Hepatocyte (in vitro differentiated cells): ENCODE measurements around the gene FBXL17. TPM values are rescaled to one million over a fixed set of nuclear protein-coding genes. Genes with fewer than 3 reads are reported as not detected.

Experiments used
- DNase-seq: peaks from one replicate; pipeline ENCODE4 v3.0.0-alpha.2; 2016; ENCODE audit warnings: low spot score
- H2AFZ ChIP-seq: fragments of 200-600 bp; sonication (generic); 2 replicates; pipeline ENCODE4 v1.6.0; 2016; ENCODE audit warnings: antibody characterized with exemption, mild to moderate bottlenecking
- H3K27ac ChIP-seq: fragments of 200-600 bp; sonication (generic); 2 replicates; pipeline ENCODE4 v1.5.1; 2016; ENCODE audit warnings: mild to moderate bottlenecking
- H3K27me3 ChIP-seq: fragments of 200-600 bp; sonication (generic); 2 replicates; pipeline ENCODE4 v1.6.1; 2016
- H3K36me3 ChIP-seq: fragments of 200-600 bp; sonication (generic); replicated peaks from 2 replicates; pipeline ENCODE4 v1.5.1; 2016; ENCODE audit warnings: low read depth; ENCODE audit not compliant: insufficient read depth
- H3K4me1 ChIP-seq: fragments of 200-600 bp; sonication (generic); 2 replicates; pipeline ENCODE4 v1.5.1; 2016; ENCODE audit warnings: mild to moderate bottlenecking, moderate library complexity; ENCODE audit not compliant: insufficient read depth
- H3K4me2 ChIP-seq: fragments of 200-600 bp; sonication (generic); 2 replicates; pipeline ENCODE4 v1.6.0; 2016
- H3K4me3 ChIP-seq: fragments of 200-600 bp; sonication (generic); 2 replicates; pipeline ENCODE4 v1.5.1; 2016; ENCODE audit warnings: mild to moderate bottlenecking
- H3K79me2 ChIP-seq: fragments of 200-600 bp; sonication (generic); 2 replicates; pipeline ENCODE4 v1.6.0; 2017; ENCODE audit warnings: mild to moderate bottlenecking
- H3K9me2 ChIP-seq: fragments of 200-600 bp; sonication (generic); replicated peaks from 2 replicates; pipeline ENCODE4 v1.6.0; 2017; ENCODE audit warnings: mild to moderate bottlenecking; ENCODE audit not compliant: insufficient read depth
- H3K9me3 ChIP-seq: fragments of 200-600 bp; sonication (generic); 2 replicates; pipeline ENCODE4 v1.5.1; 2016; ENCODE audit warnings: low read depth, mild to moderate bottlenecking
- H4K20me1 ChIP-seq: fragments of 200-600 bp; sonication (generic); 2 replicates; pipeline ENCODE4 v1.6.0; 2016; ENCODE audit warnings: mild to moderate bottlenecking; ENCODE audit not compliant: insufficient read depth, poor library complexity, severe bottlenecking
- CTCF ChIP-seq: fragments of 200-600 bp; sonication (generic); IDR thresholded peaks from 2 replicates; pipeline ENCODE4 v1.5.1; 2016; ENCODE audit warnings: antibody characterized with exemption, mild to moderate bottlenecking; ENCODE audit not compliant: poor library complexity
- EZH2 ChIP-seq: fragments of 200-600 bp; sonication (generic); IDR thresholded peaks from 2 replicates; pipeline ENCODE4 v1.6.1; 2016; ENCODE audit warnings: antibody characterized with exemption, mild to moderate bottlenecking, borderline replicate concordance
- EZH2phosphoT487 ChIP-seq: fragments of 200-600 bp; sonication (generic); IDR thresholded peaks from one replicate; pipeline ENCODE4 v1.6.1; 2018; ENCODE audit warnings: antibody characterized with exemption, mild to moderate bottlenecking, low read depth, moderate library complexity; ENCODE audit not compliant: unreplicated experiment, severe bottlenecking
- WGBS: methylation state at CpG from one replicate; pipeline ENCODE4 v1.1.6; 2016; ENCODE audit warnings: low lambda C conversion rate; ENCODE audit errors: missing lambda C conversion rate; 5-methylcytosine and 5-hydroxymethylcytosine counted together
- polyA plus RNA-seq: library from polyadenylated mRNA; unstranded; fragments of >200 nt; fragmentation: Nextera tagmentation; extraction: Ambion mirVana; gene quantifications from 2 replicates; pipeline ENCODE4 v1.2.1, GENCODE V29; 2016
- total RNA-seq: library from RNA; depleted of rRNA; stranded (reverse); fragments of >200 nt; gene quantifications from 2 replicates; pipeline ENCODE4 v1.2.3, GENCODE V29; 2014

The FBXL17 gene
- total and polyA plus RNA-seq, 2 experiments from 2014 or later, result 12.5 to 18.2 TPM

GRCh38 chr5:107875833-107876232 lies 506.1 kb downstream of the FBXL17 start:
- 82% methylated on average over 9 of the region's 9 CpGs for WGBS
- Histone ChIP-seq H3K27me3 (no peaks in the 10 kb centered on the region), H3K79me2 (no peaks in the 10 kb centered on the region), H3K4me1 (peaks cover 8% of the 10 kb centered on the region), H3K4me3 (no peak overlapping the region), H3K27ac (no peak overlapping the region), H3K36me3 (no peaks in the 10 kb centered on the region), H3K9me3 (no peaks in the 10 kb centered on the region), H3K4me2 (no peak overlapping the region), H2AFZ (no peak overlapping the region), H4K20me1 (no peaks in the 10 kb centered on the region), H3K9me2 (no peaks in the 10 kb centered on the region)
- peak; percentile 23 for DNase-seq
- no peak for TF ChIP-seq EZH2
- TF ChIP-seq EZH2phosphoT487, result no peak
- no peak for TF ChIP-seq CTCF

- no peak overlapping the region for H2AFZ ChIP-seq
Measured at GRCh38 chr5:107874795-107875194, 507.1 kb downstream of the FBXL17 start.

GRCh38 chr5:107873877-107874276 lies 508.0 kb downstream of the FBXL17 start:
- 43% methylated on average over 2 of the region's 2 CpGs for WGBS
- Histone ChIP-seq H3K27me3 (no peaks in the 10 kb centered on the region), H2AFZ (no peak overlapping the region), H4K20me1 (no peaks in the 10 kb centered on the region), H3K79me2 (no peaks in the 10 kb centered on the region), H3K9me2 (no peaks in the 10 kb centered on the region), H3K4me2 (no peak overlapping the region), H3K4me3 (no peak overlapping the region), H3K4me1 (peaks cover 15% of the 10 kb centered on the region), H3K9me3 (no peaks in the 10 kb centered on the region), H3K27ac (no peak overlapping the region), H3K36me3 (no peaks in the 10 kb centered on the region)
- no peak for DNase-seq
- TF ChIP-seq EZH2phosphoT487, result no peak
- TF ChIP-seq EZH2, result no peak
- TF ChIP-seq CTCF, result no peak

More at GRCh38 chr5:107874795-107875194, 507.1 kb downstream of the FBXL17 start:
- Histone ChIP-seq H3K27me3 (no peaks in the 10 kb centered on the region), H3K27ac (no peak overlapping the region), H3K9me3 (no peaks in the 10 kb centered on the region), H3K36me3 (no peaks in the 10 kb centered on the region), H3K4me3 (no peak overlapping the region), H3K4me2 (no peak overlapping the region), H4K20me1 (no peaks in the 10 kb centered on the region), H3K79me2 (no peaks in the 10 kb centered on the region), H3K9me2 (no peaks in the 10 kb centered on the region), H3K4me1 (peaks cover 14% of the 10 kb centered on the region)
- DNase-seq, result no peak
- TF ChIP-seq EZH2 (no peak), EZH2phosphoT487 (no peak), CTCF (no peak)

GRCh38 chr5:107871023-107871422 lies 510.9 kb downstream of the FBXL17 start:
- Histone ChIP-seq H3K36me3 (no peaks in the 10 kb centered on the region), H3K9me3 (no peaks in the 10 kb centered on the region), H3K79me2 (no peaks in the 10 kb centered on the region), H3K4me3 (no peak overlapping the region), H4K20me1 (no peaks in the 10 kb centered on the region), H3K27ac (no peak overlapping the region), H3K4me1 (peaks cover 7% of the 10 kb centered on the region), H3K27me3 (no peaks in the 10 kb centered on the region), H3K9me2 (no peaks in the 10 kb centered on the region), H3K4me2 (no peak overlapping the region), H2AFZ (no peak overlapping the region)
- TF ChIP-seq EZH2phosphoT487 (no peak), EZH2 (no peak), CTCF (no peak)
- no peak for DNase-seq
- 81% methylated on average over 3 of the region's 3 CpGs for WGBS
